Neural cell (in vitro differentiated cells): ENCODE data around the gene PTTG1IP.

ENCODE experiments used
- CTCF ChIP-seq: fragments of 450-650 bp; IDR thresholded peaks from 2 replicates; pipeline ENCODE4 v1.5.1; 2014; ENCODE audit warnings: antibody characterized with exemption, mild to moderate bottlenecking, moderate library complexity; ENCODE audit not compliant: poor library complexity, severe bottlenecking
- EP300 ChIP-seq: fragments of 450-650 bp; conservative IDR thresholded peaks from 2 replicates; pipeline ENCODE4 v1.6.1; 2014; ENCODE audit warnings: antibody characterized with exemption, mild to moderate bottlenecking, moderate library complexity; ENCODE audit not compliant: poor library complexity, severe bottlenecking
- MXI1 ChIP-seq: fragments of 450-650 bp; conservative IDR thresholded peaks from 2 replicates; pipeline ENCODE4 v1.6.1; 2014; ENCODE audit warnings: antibody characterized with exemption, mild to moderate bottlenecking; ENCODE audit not compliant: poor library complexity, severe bottlenecking
- POLR2AphosphoS5 ChIP-seq: IDR thresholded peaks from 2 replicates; pipeline ENCODE4 v1.6.1; 2012
- REST ChIP-seq: IDR thresholded peaks from 2 replicates; pipeline ENCODE4 v1.6.1; 2012; ENCODE audit warnings: borderline replicate concordance
- SMC3 ChIP-seq: fragments of 450-650 bp; conservative IDR thresholded peaks from 2 replicates; pipeline ENCODE4 v1.6.1; 2014; ENCODE audit warnings: antibody characterized with exemption, mild to moderate bottlenecking, moderate library complexity; ENCODE audit not compliant: poor library complexity

DNA sequence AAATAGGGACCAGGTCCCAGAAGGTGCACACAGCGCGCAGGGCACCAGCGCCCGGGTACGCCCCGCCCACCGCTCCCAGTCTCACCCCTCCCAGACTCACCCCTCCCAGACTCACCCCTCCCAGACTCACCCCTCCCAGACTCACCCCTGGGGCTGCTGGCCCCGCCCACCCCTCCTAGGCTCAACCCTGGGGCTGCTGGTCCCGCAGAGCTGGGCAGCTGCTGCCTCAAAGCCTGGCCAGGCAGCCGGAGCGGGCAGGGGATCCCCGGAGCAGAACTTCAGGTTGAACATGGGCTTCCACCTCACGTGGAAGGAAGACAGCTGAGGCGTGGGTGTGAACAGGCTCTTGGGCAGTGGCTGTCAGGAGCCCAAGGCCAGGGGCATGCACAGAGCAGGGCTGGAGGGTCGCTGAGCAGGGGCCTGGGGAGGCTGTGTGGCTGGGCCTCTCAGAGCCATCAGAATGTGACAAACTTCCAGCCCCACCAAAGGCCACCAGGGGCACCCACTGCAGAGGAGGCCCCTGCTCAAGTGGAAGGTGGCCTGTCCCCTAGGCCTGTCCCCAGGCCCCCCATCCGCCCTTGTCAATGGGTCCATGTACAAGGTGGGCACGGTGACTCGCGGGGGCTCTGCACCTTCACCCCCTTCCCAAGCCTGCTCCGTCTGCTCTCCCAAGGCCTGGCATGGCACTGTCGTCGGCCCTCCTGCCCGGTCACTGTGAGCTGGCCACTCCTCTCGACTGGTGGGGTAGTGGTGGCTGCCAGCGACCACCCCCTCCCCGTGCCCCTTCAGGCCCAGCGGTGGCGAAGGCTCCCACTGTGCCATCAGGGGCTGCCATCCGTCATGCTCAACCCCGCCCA is 35.2 kb downstream of the PTTG1IP start:
- TF ChIP-seq CTCF (no peak), SMC3 (no peak), POLR2AphosphoS5 (no peak), EP300 (no peak), REST (no peak), MXI1 (no peak)
